ENCODE data around the gene PACS1.

DNA sequence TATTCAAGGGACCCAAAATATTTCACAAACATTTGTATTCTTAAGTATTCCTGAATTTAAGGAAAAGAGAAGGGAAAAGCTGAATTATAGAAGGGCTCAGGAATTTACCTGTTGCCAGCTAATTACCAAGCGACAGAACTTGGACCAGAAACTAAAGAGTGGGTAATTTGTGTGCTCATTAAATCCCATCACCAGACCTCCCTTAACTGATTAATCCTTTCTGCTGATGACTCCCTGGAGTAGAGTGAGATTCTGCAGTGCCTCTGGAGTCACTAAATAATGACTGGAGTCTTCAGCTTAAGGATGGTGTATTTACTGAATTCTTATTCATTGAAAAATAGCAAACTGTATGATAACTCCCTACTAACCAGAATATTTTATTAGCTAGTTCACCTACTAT lies 124.3 kb downstream of the PACS1 start:
- TF ChIP-seq, protein P1, sequence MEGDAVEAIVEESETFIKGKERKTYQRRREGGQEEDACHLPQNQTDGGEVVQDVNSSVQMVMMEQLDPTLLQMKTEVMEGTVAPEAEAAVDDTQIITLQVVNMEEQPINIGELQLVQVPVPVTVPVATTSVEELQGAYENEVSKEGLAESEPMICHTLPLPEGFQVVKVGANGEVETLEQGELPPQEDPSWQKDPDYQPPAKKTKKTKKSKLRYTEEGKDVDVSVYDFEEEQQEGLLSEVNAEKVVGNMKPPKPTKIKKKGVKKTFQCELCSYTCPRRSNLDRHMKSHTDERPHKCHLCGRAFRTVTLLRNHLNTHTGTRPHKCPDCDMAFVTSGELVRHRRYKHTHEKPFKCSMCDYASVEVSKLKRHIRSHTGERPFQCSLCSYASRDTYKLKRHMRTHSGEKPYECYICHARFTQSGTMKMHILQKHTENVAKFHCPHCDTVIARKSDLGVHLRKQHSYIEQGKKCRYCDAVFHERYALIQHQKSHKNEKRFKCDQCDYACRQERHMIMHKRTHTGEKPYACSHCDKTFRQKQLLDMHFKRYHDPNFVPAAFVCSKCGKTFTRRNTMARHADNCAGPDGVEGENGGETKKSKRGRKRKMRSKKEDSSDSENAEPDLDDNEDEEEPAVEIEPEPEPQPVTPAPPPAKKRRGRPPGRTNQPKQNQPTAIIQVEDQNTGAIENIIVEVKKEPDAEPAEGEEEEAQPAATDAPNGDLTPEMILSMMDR (IDR thresholded peaks at IDR 0.05), result no peak
- TF ChIP-seq POLR2A (IDR thresholded peaks at IDR 0.05), result no peak
